B cell (primary cell): ENCODE data around the gene PPP5C.

Source experiments
- EZH2 ChIP-seq: IDR thresholded peaks from 2 replicates; pipeline ENCODE4 v1.6.1; 2012; ENCODE audit warnings: borderline replicate concordance, low read depth, mild to moderate bottlenecking, moderate library complexity, low read length; ENCODE audit not compliant: insufficient read depth, poor library complexity, severe bottlenecking
- TF ChIP-seq, protein P1 (sequence below): fragments of 200-600 bp; IDR thresholded peaks from one replicate; pipeline ENCODE4 v1.8.0; 2022; ENCODE audit warnings: antibody characterized with exemption, mild to moderate bottlenecking

DNA sequence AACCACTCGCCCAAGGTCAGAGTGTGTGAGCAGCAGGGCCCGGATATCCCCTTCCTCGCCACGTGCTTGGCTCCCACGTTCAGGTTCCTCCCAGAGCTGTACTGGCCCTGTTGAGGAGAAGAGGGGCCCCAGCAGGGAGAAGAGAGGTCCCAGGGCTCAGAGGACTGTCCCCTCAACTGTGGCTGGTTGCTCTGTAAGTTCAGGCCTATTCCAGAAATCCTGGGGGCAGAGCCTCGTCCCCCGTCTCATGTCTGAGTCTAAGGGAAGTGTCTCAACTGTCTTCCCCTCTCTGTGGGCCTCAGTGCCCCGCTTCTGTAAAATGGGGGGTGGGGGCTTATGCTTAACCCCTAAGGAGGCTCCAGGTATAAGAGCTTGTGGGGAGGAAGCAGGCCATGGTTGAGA lies 3.9 kb downstream of the PPP5C start:
- TF ChIP-seq, protein P1, sequence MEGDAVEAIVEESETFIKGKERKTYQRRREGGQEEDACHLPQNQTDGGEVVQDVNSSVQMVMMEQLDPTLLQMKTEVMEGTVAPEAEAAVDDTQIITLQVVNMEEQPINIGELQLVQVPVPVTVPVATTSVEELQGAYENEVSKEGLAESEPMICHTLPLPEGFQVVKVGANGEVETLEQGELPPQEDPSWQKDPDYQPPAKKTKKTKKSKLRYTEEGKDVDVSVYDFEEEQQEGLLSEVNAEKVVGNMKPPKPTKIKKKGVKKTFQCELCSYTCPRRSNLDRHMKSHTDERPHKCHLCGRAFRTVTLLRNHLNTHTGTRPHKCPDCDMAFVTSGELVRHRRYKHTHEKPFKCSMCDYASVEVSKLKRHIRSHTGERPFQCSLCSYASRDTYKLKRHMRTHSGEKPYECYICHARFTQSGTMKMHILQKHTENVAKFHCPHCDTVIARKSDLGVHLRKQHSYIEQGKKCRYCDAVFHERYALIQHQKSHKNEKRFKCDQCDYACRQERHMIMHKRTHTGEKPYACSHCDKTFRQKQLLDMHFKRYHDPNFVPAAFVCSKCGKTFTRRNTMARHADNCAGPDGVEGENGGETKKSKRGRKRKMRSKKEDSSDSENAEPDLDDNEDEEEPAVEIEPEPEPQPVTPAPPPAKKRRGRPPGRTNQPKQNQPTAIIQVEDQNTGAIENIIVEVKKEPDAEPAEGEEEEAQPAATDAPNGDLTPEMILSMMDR, result no peak
- TF ChIP-seq EZH2, result no peak
